SHP77 treated with DMSO at 0.1 percent for 48 hours (cell line): ENCODE data around the gene HOXB3.
A peak's percentile ranks its signal among the peaks of the same experiment; 100 is the strongest.

Experiments used
- DNase-seq: peaks from one replicate; lab custom pipeline; 2025; lab: John Stamatoyannopoulos, UW

HOXB3 gene

DNA sequence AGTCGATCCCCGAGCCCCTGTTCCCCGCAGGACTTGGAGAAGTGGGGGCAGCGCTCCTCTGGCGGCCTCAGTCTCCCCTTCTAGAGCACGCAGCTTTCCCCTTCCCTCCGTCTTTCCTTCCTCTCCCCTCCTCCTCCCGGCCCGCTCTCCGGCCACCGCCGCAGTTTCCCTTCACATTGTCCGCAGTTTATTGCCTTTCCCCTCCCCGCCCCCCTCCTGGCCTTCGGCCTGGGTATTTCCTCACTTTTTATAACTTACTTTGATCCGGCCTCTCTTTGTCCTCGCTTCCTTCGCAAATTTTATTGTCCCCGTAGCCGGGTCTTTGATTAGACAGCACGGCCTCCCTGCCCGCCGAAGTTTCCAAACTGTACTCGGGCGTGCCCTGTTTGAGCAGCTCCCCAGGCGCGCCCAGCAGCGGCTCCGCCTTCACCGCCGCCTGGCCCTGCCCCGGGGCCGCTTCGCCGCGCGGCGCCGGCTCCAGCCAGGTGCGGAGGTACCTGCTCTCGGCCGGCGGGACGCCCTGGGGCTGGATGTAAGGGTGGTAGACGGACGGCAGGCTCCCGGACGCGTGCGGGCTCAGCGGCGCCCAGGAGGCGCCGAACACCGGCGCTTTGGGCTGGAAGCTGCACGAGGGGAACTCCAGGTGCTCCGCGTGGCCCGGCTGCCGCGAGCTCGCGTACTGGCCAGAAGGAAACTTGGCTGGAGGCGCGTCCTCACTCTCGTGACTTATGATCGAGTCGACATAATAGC lies 35.6 kb upstream of the HOXB3 start:
- no peak for DNase-seq

- DNase-seq: peak; percentile 23
Observed at GRCh38 chr17:48624544-48625494, 34.8 kb upstream of the HOXB3 start.

DNA sequence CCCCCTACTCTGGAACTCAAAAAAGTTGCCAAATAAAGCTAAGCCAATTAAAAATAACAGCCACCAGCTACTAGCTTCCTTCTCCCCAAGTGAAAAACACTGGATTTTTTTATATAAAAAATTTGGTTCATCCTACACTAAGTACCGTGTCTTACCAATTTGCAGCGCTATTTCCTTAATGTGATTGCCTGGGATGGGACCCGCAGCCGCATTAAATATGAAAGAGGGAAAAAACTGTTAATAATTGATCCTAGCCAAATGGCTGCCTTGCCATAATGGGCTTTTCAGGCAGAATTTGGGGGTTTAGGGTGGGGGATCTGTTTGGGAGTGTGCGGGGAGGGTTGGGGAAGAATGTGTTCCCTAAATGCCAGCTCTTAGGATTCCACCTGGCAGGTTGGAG lies 34.1 kb upstream of the HOXB3 start:
- DNase-seq: no peak

GRCh38 chr17:48623583-48623982 lies 33.5 kb upstream of the HOXB3 start:
- DNase-seq: no peak

- DNase-seq: no peak
Observed at GRCh38 chr17:48622857-48623256, 32.8 kb upstream of the HOXB3 start.

GRCh38 chr17:48621410-48622392 lies 31.7 kb upstream of the HOXB3 start:
- no peak for DNase-seq

GRCh38 chr17:48620461-48621139 lies 30.6 kb upstream of the HOXB3 start:
- no peak for DNase-seq

DNA sequence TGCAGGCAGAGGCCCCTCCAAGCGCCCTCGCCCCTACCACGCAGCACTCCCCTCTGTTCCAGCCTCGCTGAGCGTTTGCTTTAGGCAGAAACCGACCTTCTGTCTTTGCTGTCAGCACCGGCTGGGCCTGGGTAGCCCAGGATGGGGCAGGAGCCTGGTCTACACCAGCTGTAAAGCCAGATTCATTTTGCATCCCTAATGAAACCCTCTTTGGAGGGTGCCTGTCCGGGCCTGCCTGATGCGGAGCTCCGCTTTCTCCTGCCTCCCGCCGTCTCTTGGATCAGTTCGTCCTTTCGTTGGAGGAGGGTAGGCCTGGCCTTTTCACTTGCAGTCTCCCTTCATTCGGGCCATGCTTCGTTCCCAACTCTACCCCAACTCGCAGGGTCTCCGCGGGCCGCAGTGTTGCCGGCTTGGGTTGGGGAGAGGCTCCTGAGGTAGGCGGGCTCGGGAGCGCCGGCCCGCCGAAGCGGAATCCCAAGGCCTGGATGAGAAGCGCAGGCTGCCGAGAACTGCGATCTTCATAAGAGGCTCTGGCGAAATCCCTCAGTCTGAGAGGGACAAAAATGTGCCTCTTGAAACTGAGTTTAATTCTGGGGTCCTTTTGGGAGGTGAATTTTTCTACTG lies 29.9 kb upstream of the HOXB3 start:
- DNase-seq: no peak

GRCh38 chr17:48618256-48618896 lies 28.3 kb upstream of the HOXB3 start:
- DNase-seq: peak; percentile 76

- DNase-seq: no peak
Observed at GRCh38 chr17:48617471-48618255, 27.6 kb upstream of the HOXB3 start.

- DNase-seq: no peak
Observed at GRCh38 chr17:48616717-48617470, 26.9 kb upstream of the HOXB3 start.

- DNase-seq: no peak
Observed at GRCh38 chr17:48615963-48616716, 26.1 kb upstream of the HOXB3 start.

DNA sequence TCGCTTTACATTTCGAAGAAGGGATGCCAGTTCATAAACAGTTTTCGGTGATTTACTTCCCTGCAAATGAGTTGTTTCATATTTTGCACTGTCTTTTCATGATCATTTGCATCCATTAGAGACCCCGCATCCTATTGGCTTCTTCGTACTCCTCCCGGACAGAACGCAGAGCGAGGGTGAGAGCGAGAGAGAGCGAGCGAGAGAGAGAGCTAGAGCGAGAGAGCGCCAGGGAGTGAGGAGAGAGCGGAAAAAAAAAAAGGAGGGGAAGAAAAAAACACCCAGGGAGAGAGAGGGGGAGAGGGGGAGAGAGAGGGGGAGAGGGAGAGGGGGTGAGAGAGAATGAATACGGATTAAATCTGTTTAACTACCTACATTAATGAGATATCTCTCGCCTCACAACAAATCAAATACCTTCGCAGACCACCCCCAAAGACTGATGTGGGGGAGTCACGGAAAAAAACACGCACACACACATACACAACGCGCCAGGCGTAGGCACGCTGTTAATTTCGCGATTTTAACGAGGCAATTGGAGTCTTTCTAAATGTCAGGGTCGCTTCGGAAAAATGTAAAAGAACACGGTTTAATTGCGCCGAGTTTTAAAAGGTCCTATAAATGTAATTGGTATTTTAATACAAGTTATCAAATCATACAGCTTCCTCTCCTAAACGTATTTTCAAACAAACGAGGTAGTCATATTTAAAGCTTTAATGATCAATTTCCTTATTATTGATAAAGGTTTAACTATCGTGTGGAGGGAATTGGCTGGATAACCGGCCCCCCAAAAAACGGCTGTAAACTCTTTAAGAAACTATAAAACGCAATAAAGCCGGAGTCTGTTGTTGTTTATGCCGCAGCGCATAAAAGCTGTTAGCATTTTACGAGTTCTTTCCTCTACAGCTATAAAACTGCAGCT lies 25.3 kb upstream of the HOXB3 start, which contains the start of gene HOXB8:
Gene HOXB8, minus strand, starts transcription at position 246 of the 916 bp plus-strand sequence. CDS start 588 bp downstream, outside the sequence.
- no peak for DNase-seq

- peak; percentile 9 for DNase-seq
Observed at GRCh38 chr17:48613862-48614694, 24.0 kb upstream of the HOXB3 start.

GRCh38 chr17:48612854-48613691 lies 23.0 kb upstream of the HOXB3 start:
- peak; percentile 34 for DNase-seq
